ENCODE data around the gene SMYD3. TPM values are rescaled to one million over a fixed set of nuclear protein-coding genes. Genes with fewer than 3 reads are reported as not detected.
A peak's percentile ranks its signal among the peaks of the same experiment; 100 is the strongest.
"Not testable (repeated sequence)": the region's sequence is repeated elsewhere in the genome, so short reads cannot be mapped to it uniquely, and the experiment has no call there.

SMYD3 gene
- total and polyA plus RNA-seq, 11 donors = 6.3 to 12.1 (median 9.5) TPM

DNA sequence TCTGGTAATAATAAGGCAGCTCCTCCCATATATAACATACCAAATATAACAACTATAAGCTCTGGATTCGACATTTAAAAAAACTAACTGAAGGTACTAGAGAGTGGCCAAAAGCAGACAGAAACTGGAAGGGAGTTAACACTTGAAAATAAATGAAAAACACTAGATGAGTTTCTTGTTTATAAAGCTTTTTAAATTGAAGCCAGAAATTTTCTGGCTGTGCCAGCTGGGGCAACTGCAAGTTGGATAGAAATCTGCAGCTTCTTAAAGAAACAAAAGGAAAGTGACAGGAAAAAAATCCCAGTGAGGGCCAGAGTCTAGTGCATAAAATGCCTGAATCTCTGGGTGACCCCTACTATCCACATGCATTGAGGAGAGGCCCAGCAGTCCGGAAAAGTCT lies 432.7 kb downstream of the SMYD3 start:
- H3K4me1 ChIP-seq = no peaks in the 10 kb centered on the region
- no peaks in the 10 kb centered on the region for H3K27me3 ChIP-seq
- no peaks in the 10 kb centered on the region for H3K36me3 ChIP-seq
- no peak overlapping the region for H3K4me3 ChIP-seq
- TF ChIP-seq, protein P1, sequence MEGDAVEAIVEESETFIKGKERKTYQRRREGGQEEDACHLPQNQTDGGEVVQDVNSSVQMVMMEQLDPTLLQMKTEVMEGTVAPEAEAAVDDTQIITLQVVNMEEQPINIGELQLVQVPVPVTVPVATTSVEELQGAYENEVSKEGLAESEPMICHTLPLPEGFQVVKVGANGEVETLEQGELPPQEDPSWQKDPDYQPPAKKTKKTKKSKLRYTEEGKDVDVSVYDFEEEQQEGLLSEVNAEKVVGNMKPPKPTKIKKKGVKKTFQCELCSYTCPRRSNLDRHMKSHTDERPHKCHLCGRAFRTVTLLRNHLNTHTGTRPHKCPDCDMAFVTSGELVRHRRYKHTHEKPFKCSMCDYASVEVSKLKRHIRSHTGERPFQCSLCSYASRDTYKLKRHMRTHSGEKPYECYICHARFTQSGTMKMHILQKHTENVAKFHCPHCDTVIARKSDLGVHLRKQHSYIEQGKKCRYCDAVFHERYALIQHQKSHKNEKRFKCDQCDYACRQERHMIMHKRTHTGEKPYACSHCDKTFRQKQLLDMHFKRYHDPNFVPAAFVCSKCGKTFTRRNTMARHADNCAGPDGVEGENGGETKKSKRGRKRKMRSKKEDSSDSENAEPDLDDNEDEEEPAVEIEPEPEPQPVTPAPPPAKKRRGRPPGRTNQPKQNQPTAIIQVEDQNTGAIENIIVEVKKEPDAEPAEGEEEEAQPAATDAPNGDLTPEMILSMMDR (IDR thresholded peaks at IDR 0.05) = no peak
- no peak for TF ChIP-seq POLR2A (IDR thresholded peaks at IDR 0.05)
- no peak for DNase-seq
- no peak for ATAC-seq
- intact Hi-C loops (cut with DNase I) = no loop called here
- H3K27ac ChIP-seq = no peak overlapping the region
- 94 to 97% (median 97%) methylated on average over 2 of the region's 2 CpGs for WGBS, 4 donors
- no peaks in the 10 kb centered on the region for H3K9me3 ChIP-seq

DNA sequence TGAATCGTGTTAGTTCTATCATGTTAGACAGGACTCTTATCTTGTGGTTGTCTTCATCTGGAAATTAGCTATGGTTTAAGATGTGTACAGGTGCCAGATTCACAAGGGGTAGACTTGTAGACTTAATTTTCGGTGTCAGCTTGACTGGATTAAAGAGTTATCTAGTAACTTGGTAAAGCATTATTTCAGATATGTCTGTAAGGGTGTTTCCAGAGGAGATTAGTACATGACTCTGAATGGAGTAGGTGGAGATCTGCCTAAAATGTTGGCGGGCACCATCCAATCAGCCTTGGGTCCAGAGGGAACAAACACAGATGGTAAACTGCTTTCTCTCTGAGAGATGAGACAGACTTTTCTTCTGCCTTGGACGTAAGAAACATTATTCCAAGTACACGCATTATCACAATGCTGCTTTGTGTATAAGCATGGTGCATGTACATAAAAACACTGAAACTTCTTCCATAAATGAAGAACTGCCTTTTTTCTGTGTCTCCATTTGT lies 434.6 kb downstream of the SMYD3 start:
- Histone ChIP-seq H3K4me1 (no peaks in the 10 kb centered on the region), H3K9me3 (no peaks in the 10 kb centered on the region), H3K36me3 (no peaks in the 10 kb centered on the region), H3K27ac (no peak overlapping the region), H3K4me3 (peak overlapping the region in 1 of 12 donors; percentile 23), H3K27me3 (no peaks in the 10 kb centered on the region)
- 78 to 92% (median 87%) methylated on average over 5 of the region's 5 CpGs for WGBS, 4 donors
- intact Hi-C loops (cut with DNase I) = no loop called here
- TF ChIP-seq, protein P1 (IDR thresholded peaks at IDR 0.05) = no peak
- no peak for TF ChIP-seq POLR2A (IDR thresholded peaks at IDR 0.05)
- ATAC-seq = no peak
- no peak for DNase-seq

DNA sequence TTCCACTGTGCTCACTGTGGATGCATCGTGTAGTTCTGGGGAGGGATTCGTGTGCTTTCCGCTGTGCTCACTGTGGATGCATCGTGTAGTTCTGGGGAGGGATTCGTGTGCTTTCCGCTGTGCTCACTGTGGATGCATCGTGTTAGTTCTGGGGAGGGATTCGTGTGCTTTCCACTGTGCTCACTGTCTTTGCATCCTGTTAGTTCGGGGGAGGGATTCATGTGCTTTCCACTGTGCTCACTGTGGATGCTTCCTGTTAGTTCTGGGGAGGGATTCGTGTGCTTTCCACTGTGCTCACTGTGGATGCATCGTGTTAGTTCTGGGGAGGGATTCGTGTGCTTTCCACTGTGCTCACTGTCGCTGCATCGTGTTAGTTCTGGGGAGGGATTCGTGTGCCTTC lies 435.1 kb downstream of the SMYD3 start:
- H3K36me3 ChIP-seq; H3K9me3 ChIP-seq; H3K27ac ChIP-seq; intact Hi-C loops (cut with DNase I); H3K4me1 ChIP-seq; ATAC-seq; H3K27me3 ChIP-seq; DNase-seq: not testable (repeated sequence)
- WGBS, 4 donors = 51 to 61% (median 54%) methylated on average over 8 to 15 of the region's 15 CpGs
- H3K4me3 ChIP-seq = peak overlapping the region in 1 of 12 donors; percentile 23

DNA sequence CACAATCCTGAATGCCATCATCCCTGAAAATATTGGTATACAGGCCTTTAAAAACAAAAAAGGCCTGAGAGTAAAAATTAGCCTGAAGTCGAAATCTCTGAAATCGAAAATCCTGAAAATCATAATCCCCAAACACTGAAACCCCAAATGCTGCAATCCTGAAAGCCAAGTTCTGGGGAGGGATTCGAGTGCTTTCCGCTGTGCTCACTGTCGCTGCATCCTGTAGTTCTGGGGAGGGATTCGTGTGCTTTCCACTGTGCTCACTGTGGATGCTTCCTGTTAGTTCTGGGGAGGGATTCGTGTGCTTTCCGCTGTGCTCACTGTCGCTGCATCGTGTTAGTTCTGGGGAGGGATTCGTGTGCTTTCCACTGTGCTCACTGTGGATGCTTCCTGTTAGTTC lies 435.5 kb downstream of the SMYD3 start:
- H3K4me1 ChIP-seq; intact Hi-C loops (cut with DNase I); H3K9me3 ChIP-seq; ATAC-seq; H3K36me3 ChIP-seq; H3K27me3 ChIP-seq; DNase-seq; H3K27ac ChIP-seq: not testable (repeated sequence)
- WGBS, 4 donors = 55 to 73% (median 60%) methylated on average over 11 of the region's 11 CpGs
- peak overlapping the region in 1 of 12 donors; percentile 23 for H3K4me3 ChIP-seq

DNA sequence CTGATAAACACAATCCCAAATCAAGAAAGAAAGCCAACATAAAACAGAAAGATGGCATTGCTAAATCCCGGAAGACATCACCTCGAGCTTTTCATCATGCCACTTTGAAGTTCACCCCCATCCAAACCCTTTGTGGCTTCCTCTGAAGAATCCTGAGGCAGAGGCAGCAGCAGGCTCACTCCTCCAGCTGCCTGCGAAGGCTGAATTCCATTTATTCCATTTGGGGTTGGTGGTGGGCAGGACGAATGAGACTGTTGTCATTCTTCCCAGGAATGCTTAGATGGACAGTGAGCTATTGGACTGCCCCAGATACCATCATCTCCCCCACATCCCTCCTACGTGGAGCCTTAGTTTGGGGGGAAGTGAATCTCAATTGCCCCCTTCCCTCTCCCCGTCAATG lies 437.5 kb downstream of the SMYD3 start:
- no peak for ATAC-seq
- 94 to 97% (median 95%) methylated on average over 6 of the region's 6 CpGs for WGBS, 4 donors
- H3K36me3 ChIP-seq = no peaks in the 10 kb centered on the region

More for the DNA sequence above, 437.5 kb downstream of the SMYD3 start:
- no peak for TF ChIP-seq POLR2A (IDR thresholded peaks at IDR 0.05)
- TF ChIP-seq, protein P1 (IDR thresholded peaks at IDR 0.05) = no peak
- intact Hi-C loops (cut with DNase I) = no loop called here
- H3K4me1 ChIP-seq = no peaks in the 10 kb centered on the region
- no peak overlapping the region for H3K27ac ChIP-seq
- no peaks in the 10 kb centered on the region for H3K9me3 ChIP-seq
- H3K4me3 ChIP-seq = no peak overlapping the region
- DNase-seq = no peak
- H3K27me3 ChIP-seq = no peaks in the 10 kb centered on the region

Data from heart left ventricle (tissue), 16 donors.